HCT116 (cell line): ENCODE results near the gene LINGO1. TPM values are rescaled to one million over a fixed set of nuclear protein-coding genes. Genes with fewer than 3 reads are reported as not detected.

Experiments used
- ATAC-seq: fragments of 200-7000 bp; cut with Tn5 transposase; 2 replicates; pipeline ENCODE4 v1.9.1; 2020; ENCODE audit warnings: mild to moderate bottlenecking, moderate library complexity
- BruUV-seq: library from RNA; stranded (reverse); fragments of 400-500 nt; replicated peaks from 2 replicates; lab custom pipeline; 2021; lab: Mats Ljungman, UMichigan
- CTCF ChIA-PET: fragments of 300-600 bp; sonication (Branson Sonifier 250); formaldehyde crosslinking; loops from one replicate; lab custom pipeline; 2021; ENCODE audit warnings: antibody characterized with exemption; lab: Charles Lee
- POLR2A ChIA-PET: fragments of 300-600, 350-600 bp; sonication (Branson Sonifier 250); formaldehyde crosslinking; loops from one replicate; lab custom pipeline; 2021; ENCODE audit warnings: antibody characterized with exemption; lab: Charles Lee
- RAD21 ChIA-PET, 2 experiments: fragments of 300-600 bp; sonication (Branson Sonifier 250); formaldehyde crosslinking; loops; one replicate each; lab custom pipeline; 2023; ENCODE audit warnings: low total read pairs in 2 of 2; ENCODE audit not compliant: uncharacterized antibody in 2 of 2, unreplicated experiment in 2 of 2, low non-redundant PET in 1 of 2; lab: Charles Lee
- DNase-seq: peaks from one replicate; pipeline ENCODE4 v3.0.0-alpha.2; 2010; ENCODE audit warnings: low read depth, low spot score
- H2AFZ ChIP-seq: fragments of 200-600 bp; shearing (Covaris generic), sonication (generic); 2 replicates; pipeline ENCODE4 v1.6.1; 2017; ENCODE audit warnings: low read depth, mixed run types, mixed read lengths, antibody characterized with exemption, low read length; ENCODE audit not compliant: poor library complexity, severe bottlenecking
- H3K27ac ChIP-seq: 2 replicates; pipeline ENCODE4 v1.5.1; 2012; ENCODE audit warnings: low read depth, low read length
- H3K27me3 ChIP-seq: fragments of 200-600 bp; sonication (generic); 2 replicates; pipeline ENCODE4 v1.6.1; 2016; ENCODE audit warnings: mixed run types, low read length, mixed read lengths; ENCODE audit not compliant: insufficient read depth
- H3K36me3 ChIP-seq, 2 experiments: fragments of 200-500 bp in 1 of 2; fragments of 200-600 bp in 1 of 2; sonication (Bioruptor generic) in 1 of 2; sonication (generic) in 1 of 2; 2 replicates each; pipeline versions ENCODE4 v1.5.1 to v1.6.1; 2014 to 2016; ENCODE audit warnings: low read length in 2 of 2, inconsistent platforms in 1 of 2, mixed read lengths in 1 of 2, mixed run types in 1 of 2; ENCODE audit not compliant: insufficient read depth in 2 of 2, control insufficient read depth in 1 of 2
- H3K4me1 ChIP-seq, 2 experiments: fragments of 200-600 bp in 1 of 2; sonication (generic) in 1 of 2; 2 replicates each; pipeline versions ENCODE4 v1.5.1 to v1.6.1; 2012 to 2017; ENCODE audit warnings: low read length in 2 of 2, inconsistent platforms in 1 of 2, mild to moderate bottlenecking in 1 of 2, mixed read lengths in 1 of 2, mixed run types in 1 of 2, moderate library complexity in 1 of 2; ENCODE audit not compliant: insufficient read depth in 2 of 2, control insufficient read depth in 1 of 2
- H3K4me2 ChIP-seq: fragments of 200-600 bp; sonication (generic); 2 replicates; pipeline ENCODE4 v1.6.1; 2017; ENCODE audit warnings: mixed run types, low read length, mixed read lengths
- H3K4me3 ChIP-seq, 2 experiments: fragments of 200-600 bp in 1 of 2; sonication (generic) in 1 of 2; replicated peaks in 1 of 2; 2 replicates each; pipeline ENCODE4 v1.5.1; 2011 to 2016; ENCODE audit warnings: low read length in 2 of 2, control low read depth in 1 of 2, low read depth in 1 of 2, mild to moderate bottlenecking in 1 of 2, mixed read lengths in 1 of 2, mixed run types in 1 of 2
- H3K79me2 ChIP-seq: fragments of 200-600 bp; sonication (generic); 2 replicates; pipeline ENCODE4 v1.6.1; 2017; ENCODE audit warnings: mild to moderate bottlenecking, mixed run types, low read length, moderate library complexity, mixed read lengths; ENCODE audit not compliant: insufficient read depth
- H3K9ac ChIP-seq: fragments of 200-600 bp; sonication (generic); 2 replicates; pipeline ENCODE4 v1.6.1; 2016; ENCODE audit warnings: low read length, mixed read lengths
- H3K9me2 ChIP-seq: fragments of 200-600 bp; sonication (generic), shearing (Covaris generic); 2 replicates; pipeline ENCODE4 v1.6.1; 2017; ENCODE audit warnings: mixed run types, mild to moderate bottlenecking, moderate library complexity; ENCODE audit not compliant: insufficient read depth
- H3K9me3 ChIP-seq, 2 experiments: fragments of 200-500 bp in 1 of 2; fragments of 200-600 bp in 1 of 2; sonication (Bioruptor generic) in 1 of 2; sonication (generic) in 1 of 2; 2 replicates each; pipeline ENCODE4 v1.6.1; 2014 to 2017; ENCODE audit warnings: low read length in 2 of 2, mixed read lengths in 2 of 2, inconsistent platforms in 1 of 2, low read depth in 1 of 2, mild to moderate bottlenecking in 1 of 2, mixed run types in 1 of 2, moderate library complexity in 1 of 2; ENCODE audit not compliant: control insufficient read depth in 1 of 2, insufficient read depth in 1 of 2
- H4K20me1 ChIP-seq: fragments of 200-600 bp; sonication (generic), shearing (Covaris generic); 2 replicates; pipeline ENCODE4 v1.6.1; 2017; ENCODE audit warnings: mixed run types, mild to moderate bottlenecking, moderate library complexity; ENCODE audit not compliant: insufficient read depth
- CBX3 ChIP-seq: IDR thresholded peaks from 2 replicates; pipeline ENCODE4 v1.6.1; 2012; ENCODE audit warnings: low read depth
- CEBPB ChIP-seq: IDR thresholded peaks from 2 replicates; pipeline ENCODE4 v1.6.1; 2012; ENCODE audit warnings: low read depth
- CTCF ChIP-seq, 3 experiments: fragments of 200-600 bp in 1 of 3; sonication (generic) in 1 of 3; IDR thresholded peaks in 2 of 3; conservative IDR thresholded peaks in 1 of 3; 2 replicates each; pipeline ENCODE4 v1.5.1; 2012 to 2017; ENCODE audit warnings: low read depth in 2 of 3, low read length in 2 of 3, antibody characterized with exemption in 1 of 3, borderline replicate concordance in 1 of 3, control low read depth in 1 of 3, mild to moderate bottlenecking in 1 of 3, mixed read lengths in 1 of 3, mixed run types in 1 of 3, moderate library complexity in 1 of 3; ENCODE audit not compliant: insufficient read depth in 1 of 3
- EGR1 ChIP-seq: IDR thresholded peaks from 2 replicates; pipeline ENCODE4 v1.6.1; 2012; ENCODE audit warnings: low read depth
- ELF1 ChIP-seq: IDR thresholded peaks from 2 replicates; pipeline ENCODE4 v1.6.1; 2012; ENCODE audit warnings: low read depth, borderline replicate concordance
- EZH2phosphoT487 ChIP-seq: fragments of 200-600 bp; IDR thresholded peaks from 2 replicates; pipeline ENCODE4 v1.6.1; 2018; ENCODE audit warnings: antibody characterized with exemption, borderline replicate concordance
- FOSL1 ChIP-seq: IDR thresholded peaks from 2 replicates; pipeline ENCODE4 v1.6.1; 2012; ENCODE audit warnings: low read depth
- JUND ChIP-seq: IDR thresholded peaks from 2 replicates; pipeline ENCODE4 v1.6.1; 2012
- MAX ChIP-seq: IDR thresholded peaks from 2 replicates; pipeline ENCODE4 v1.6.1; 2012
- POLR2AphosphoS5 ChIP-seq: IDR thresholded peaks from 2 replicates; pipeline ENCODE4 v1.6.1; 2011; ENCODE audit warnings: mild to moderate bottlenecking, low read depth, low read length, moderate library complexity
- RAD21 ChIP-seq: IDR thresholded peaks from 2 replicates; pipeline ENCODE4 v1.6.1; 2012; ENCODE audit warnings: low read depth, mild to moderate bottlenecking
- SIN3A ChIP-seq: IDR thresholded peaks from 2 replicates; pipeline ENCODE4 v1.6.1; 2012; ENCODE audit warnings: low read depth
- SP1 ChIP-seq: IDR thresholded peaks from 2 replicates; pipeline ENCODE4 v1.6.1; 2012; ENCODE audit warnings: low read depth
- SRF ChIP-seq: IDR thresholded peaks from 2 replicates; pipeline ENCODE4 v1.6.1; 2012; ENCODE audit warnings: low read depth
- TCF7L2 ChIP-seq: IDR thresholded peaks from 2 replicates; pipeline ENCODE4 v1.7.0; 2011; ENCODE audit warnings: borderline replicate concordance, inconsistent platforms; ENCODE audit not compliant: insufficient read depth, insufficient read length; ENCODE audit errors: extremely low read depth
- ZFX ChIP-seq: fragments of 450-650 bp; IDR thresholded peaks from 2 replicates; pipeline ENCODE4 v1.6.1; 2017
- ZNF274 ChIP-seq: fragments of 200-500 bp; sonication (Bioruptor generic); IDR thresholded peaks from 2 replicates; pipeline ENCODE4 v1.6.1; 2014; ENCODE audit warnings: mild to moderate bottlenecking, low read depth, low read length, inconsistent platforms
- intact Hi-C: fragments of 100-400 bp; cut with micrococcal nuclease; formaldehyde crosslinking; loops from 2 replicates; pipeline ENCODE4 v1.10.0; 2022
- total RNA-seq: library from RNA; stranded (reverse); gene quantifications from one replicate; pipeline ENCODE4 v1.2.1, GENCODE V29; 2021; ENCODE audit not compliant: unreplicated experiment
- TF ChIP-seq, protein P1 (sequence below): IDR thresholded peaks from 2 replicates; pipeline ENCODE4 v1.6.1; 2011; ENCODE audit warnings: mild to moderate bottlenecking, low read length, moderate library complexity; ENCODE audit not compliant: insufficient replicate concordance; ENCODE audit errors: extremely low read depth
- TF ChIP-seq, protein P2 (sequence below): IDR thresholded peaks from 2 replicates; pipeline ENCODE4 v1.6.1; 2012

LINGO1 gene
- total RNA-seq, 1 experiment from 2014 or later = 15.6 TPM

DNA sequence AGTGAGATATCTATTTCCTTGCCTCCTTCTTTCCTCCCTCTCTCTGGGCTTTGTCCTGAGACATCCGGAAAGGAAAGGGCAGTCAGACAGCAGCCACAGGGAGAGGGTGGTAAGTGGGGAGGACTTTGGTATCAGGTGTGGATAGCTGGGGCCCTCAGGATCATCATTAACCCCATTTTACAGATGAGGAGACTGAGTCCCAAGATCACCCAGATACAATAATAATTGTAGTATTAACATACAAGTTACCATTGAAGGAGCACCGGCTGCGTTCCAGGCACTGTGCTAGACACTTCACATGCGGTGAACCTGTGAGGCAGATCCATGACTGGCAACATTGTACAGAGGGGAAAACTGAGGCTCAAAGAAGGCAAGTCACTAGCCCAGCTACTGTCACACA is 15.2 kb upstream of the LINGO1 start:
- TF ChIP-seq SP1 (no peak), EZH2phosphoT487 (no peak), POLR2AphosphoS5 (no peak), SIN3A (no peak), TCF7L2 (no peak), MAX (no peak), FOSL1 (no peak), SRF (no peak), CTCF (IDR thresholded peaks at IDR 0.05 in 2 of 3, conservative IDR thresholded peaks at IDR 0.05 in 1 of 3; ENCODE audit: borderline replicate concordance in 1 of 3, insufficient read depth in 1 of 3, low read depth in 2 of 3, low read length in 2 of 3) (no peak), ELF1 (no peak), ZNF274 (no peak), EGR1 (no peak), JUND (no peak), CBX3 (no peak), RAD21 (no peak), ZFX (no peak), CEBPB (no peak)
- TF ChIP-seq, protein P1, sequence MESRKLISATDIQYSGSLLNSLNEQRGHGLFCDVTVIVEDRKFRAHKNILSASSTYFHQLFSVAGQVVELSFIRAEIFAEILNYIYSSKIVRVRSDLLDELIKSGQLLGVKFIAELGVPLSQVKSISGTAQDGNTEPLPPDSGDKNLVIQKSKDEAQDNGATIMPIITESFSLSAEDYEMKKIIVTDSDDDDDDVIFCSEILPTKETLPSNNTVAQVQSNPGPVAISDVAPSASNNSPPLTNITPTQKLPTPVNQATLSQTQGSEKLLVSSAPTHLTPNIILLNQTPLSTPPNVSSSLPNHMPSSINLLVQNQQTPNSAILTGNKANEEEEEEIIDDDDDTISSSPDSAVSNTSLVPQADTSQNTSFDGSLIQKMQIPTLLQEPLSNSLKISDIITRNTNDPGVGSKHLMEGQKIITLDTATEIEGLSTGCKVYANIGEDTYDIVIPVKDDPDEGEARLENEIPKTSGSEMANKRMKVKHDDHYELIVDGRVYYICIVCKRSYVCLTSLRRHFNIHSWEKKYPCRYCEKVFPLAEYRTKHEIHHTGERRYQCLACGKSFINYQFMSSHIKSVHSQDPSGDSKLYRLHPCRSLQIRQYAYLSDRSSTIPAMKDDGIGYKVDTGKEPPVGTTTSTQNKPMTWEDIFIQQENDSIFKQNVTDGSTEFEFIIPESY = no peak
- TF ChIP-seq, protein P2, sequence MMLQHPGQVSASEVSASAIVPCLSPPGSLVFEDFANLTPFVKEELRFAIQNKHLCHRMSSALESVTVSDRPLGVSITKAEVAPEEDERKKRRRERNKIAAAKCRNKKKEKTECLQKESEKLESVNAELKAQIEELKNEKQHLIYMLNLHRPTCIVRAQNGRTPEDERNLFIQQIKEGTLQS = no peak
- Histone ChIP-seq H4K20me1 (no peaks in the 10 kb centered on the region), H3K27ac (no peak overlapping the region), H3K4me3 (no peak overlapping the region), H3K79me2 (no peaks in the 10 kb centered on the region), H3K9ac (no peak overlapping the region), H3K27me3 (no peaks in the 10 kb centered on the region), H2AFZ (no peak overlapping the region), H3K4me1 (peaks cover 0 to 10% of the 10 kb centered on the region in 2 experiments; a peak in 2 of 4 replicates), H3K9me3 (no peaks in the 10 kb centered on the region), H3K9me2 (no peaks in the 10 kb centered on the region), H3K4me2 (no peak overlapping the region), H3K36me3 (no peaks in the 10 kb centered on the region)
- RAD21 ChIA-PET = no interaction called here
- POLR2A ChIA-PET = no interaction called here
- ATAC-seq = no peak
- no peak for DNase-seq
- CTCF ChIA-PET = interaction anchor here (1.0 to 1.5 kb wide), 2 partner anchors 15 kb away, joined by 3 to 4 read pairs; partner anchors contain the start of gene LINGO1
- BruUV-seq = no TSS peak
- intact Hi-C loops = no loop called here
